Left lung (tissue), 10 donors: ENCODE measurements around the gene MLLT1. TPM values are rescaled to one million over a fixed set of nuclear protein-coding genes. Genes with fewer than 3 reads are reported as not detected.

Experiments used
- ATAC-seq: fragments of 200-7000 bp; cut with Tn5 transposase; one replicate; pipeline ENCODE4 v1.9.1; 2020; ENCODE audit warnings: moderate library complexity
- DNase-seq, 4 donors: peaks; one replicate each; pipeline ENCODE4 v3.0.0-alpha.2; 2013 to 2020
- H3K27ac ChIP-seq, 2 donors: fragments of 200-600 bp; sonication (generic) in 1 of 2; one replicate each; pipeline versions ENCODE4 v1.5.0 to v1.8.0; 2020 to 2021
- H3K27me3 ChIP-seq, 2 donors: fragments of 200-600 bp; sonication (generic) in 1 of 2; one replicate each; pipeline versions ENCODE4 v1.5.0 to v1.8.0; 2020 to 2021
- H3K36me3 ChIP-seq, 2 donors: fragments of 200-600 bp; sonication (generic) in 1 of 2; one replicate each; pipeline versions ENCODE4 v1.5.0 to v1.8.0; 2020 to 2021
- H3K4me1 ChIP-seq, 2 donors: fragments of 200-600 bp; one replicate each; pipeline ENCODE4 v1.8.0; 2021
- H3K4me3 ChIP-seq, 2 donors: fragments of 200-600 bp; sonication (generic) in 1 of 2; one replicate each; pipeline versions ENCODE4 v1.5.0 to v1.8.0; 2020 to 2021; ENCODE audit warnings: mild to moderate bottlenecking in 1 of 2
- H3K9me3 ChIP-seq, 2 donors: fragments of 200-600 bp; sonication (generic) in 1 of 2; one replicate each; pipeline versions ENCODE4 v1.5.0 to v1.8.0; 2020 to 2021
- CTCF ChIP-seq, 2 donors: fragments of 200-600 bp; sonication (generic) in 1 of 2; IDR thresholded peaks; one replicate each; pipeline versions ENCODE4 v1.5.0 to v1.8.0; 2021; ENCODE audit warnings: antibody characterized with exemption in 2 of 2
- intact Hi-C, 2 donors: fragments of 100-400 bp; cut with DNase I; formaldehyde crosslinking; loops; one replicate each; pipeline versions ENCODE4 v1.11.2 to v1.14.2; 2022
- polyA plus RNA-seq, 6 donors: library from polyadenylated mRNA; unstranded; fragments of 120-200 nt; gene quantifications; one replicate each; pipeline ENCODE4 v1.2.1, GENCODE V29; 2013; ENCODE audit not compliant: insufficient read length in 6 of 6
- total RNA-seq, 2 donors: library from RNA; stranded (reverse); fragmentation: NEBNext Ultra II Directional; extraction: Animal tissue kit (Norgen Biotek cat#: 25700); gene quantifications; one replicate each; pipeline ENCODE4 v1.2.1, GENCODE V29; 2021
- donor health status: DM: no; HTN: yes; CAD: no.
- donor health status: DM: no; HTN: no; CAD: no.

The MLLT1 gene
- total and polyA plus RNA-seq, 8 donors = 69.3 to 106 (median 81.4) TPM

GRCh38 chr19:6198896-6199239 lies 80.9 kb downstream of the MLLT1 start:
- Histone ChIP-seq H3K4me3 (peak overlapping the region; percentile 67 to 68), H3K9me3 (no peaks in the 10 kb centered on the region), H3K36me3 (no peaks in the 10 kb centered on the region), H3K27me3 (no peaks in the 10 kb centered on the region), H3K4me1 (peaks cover 8 to 16% of the 10 kb centered on the region in 2 donors), H3K27ac (peak overlapping the region in 1 of 2 donors; percentile 82)
- DNase-seq (no peak), ATAC-seq (no peak)
- TF ChIP-seq CTCF (IDR thresholded peaks at IDR 0.05) = no peak
- intact Hi-C loops = no loop called here

- Histone ChIP-seq H3K4me3 (no peak overlapping the region), H3K9me3 (peaks cover 0 to 2% of the 10 kb centered on the region in 2 donors), H3K27me3 (no peaks in the 10 kb centered on the region), H3K36me3 (no peaks in the 10 kb centered on the region), H3K4me1 (peaks cover 4 to 16% of the 10 kb centered on the region in 2 donors), H3K27ac (no peak overlapping the region)
- ATAC-seq (no peak), DNase-seq (no peak)
- intact Hi-C loops = no loop called here
- TF ChIP-seq CTCF (IDR thresholded peaks at IDR 0.05) = no peak
These were observed 83.4 kb downstream of the MLLT1 start for GRCh38 chr19:6196361-6196760.

DNA sequence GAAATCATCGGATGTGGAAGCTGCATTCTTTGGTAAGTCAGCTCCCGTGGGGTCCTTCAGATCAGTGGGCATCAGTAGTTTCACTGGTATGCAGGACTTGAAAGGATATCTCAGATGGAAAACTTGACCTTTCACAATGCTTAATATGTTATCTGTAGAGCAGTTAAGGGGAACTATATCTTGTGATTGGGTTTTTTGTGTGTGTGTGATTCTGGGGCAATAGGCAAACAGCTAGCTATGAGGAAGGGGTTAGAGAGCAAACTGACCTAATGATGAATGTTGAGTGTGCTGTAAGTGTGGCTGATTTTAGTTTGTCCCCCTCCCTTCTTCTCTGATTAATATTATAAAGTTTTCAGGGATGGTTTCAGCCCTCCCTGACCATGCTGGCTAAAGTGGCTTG lies 91.0 kb downstream of the MLLT1 start:
- Histone ChIP-seq H3K36me3 (no peaks in the 10 kb centered on the region), H3K4me1 (no peaks in the 10 kb centered on the region), H3K27ac (no peak overlapping the region), H3K9me3 (peaks cover 0 to 4% of the 10 kb centered on the region in 2 donors), H3K4me3 (no peak overlapping the region), H3K27me3 (peaks cover 0 to under 1% of the 10 kb centered on the region in 2 donors)
- TF ChIP-seq CTCF (IDR thresholded peaks at IDR 0.05) = no peak
- intact Hi-C loops = no loop called here
- no peak for DNase-seq
- ATAC-seq = no peak

- intact Hi-C loops = no loop called here
- ATAC-seq = no peak
- no peak for DNase-seq
- no peak for TF ChIP-seq CTCF (IDR thresholded peaks at IDR 0.05)
- no peaks in the 10 kb centered on the region for H3K36me3 ChIP-seq
- peaks cover 0 to 2% of the 10 kb centered on the region in 2 donors for H3K9me3 ChIP-seq
- no peak overlapping the region for H3K4me3 ChIP-seq
- H3K27ac ChIP-seq = no peak overlapping the region
- no peaks in the 10 kb centered on the region for H3K4me1 ChIP-seq
- peaks cover 0 to 15% of the 10 kb centered on the region in 2 donors for H3K27me3 ChIP-seq
These were observed 92.4 kb downstream of the MLLT1 start for GRCh38 chr19:6187374-6187773.

DNA sequence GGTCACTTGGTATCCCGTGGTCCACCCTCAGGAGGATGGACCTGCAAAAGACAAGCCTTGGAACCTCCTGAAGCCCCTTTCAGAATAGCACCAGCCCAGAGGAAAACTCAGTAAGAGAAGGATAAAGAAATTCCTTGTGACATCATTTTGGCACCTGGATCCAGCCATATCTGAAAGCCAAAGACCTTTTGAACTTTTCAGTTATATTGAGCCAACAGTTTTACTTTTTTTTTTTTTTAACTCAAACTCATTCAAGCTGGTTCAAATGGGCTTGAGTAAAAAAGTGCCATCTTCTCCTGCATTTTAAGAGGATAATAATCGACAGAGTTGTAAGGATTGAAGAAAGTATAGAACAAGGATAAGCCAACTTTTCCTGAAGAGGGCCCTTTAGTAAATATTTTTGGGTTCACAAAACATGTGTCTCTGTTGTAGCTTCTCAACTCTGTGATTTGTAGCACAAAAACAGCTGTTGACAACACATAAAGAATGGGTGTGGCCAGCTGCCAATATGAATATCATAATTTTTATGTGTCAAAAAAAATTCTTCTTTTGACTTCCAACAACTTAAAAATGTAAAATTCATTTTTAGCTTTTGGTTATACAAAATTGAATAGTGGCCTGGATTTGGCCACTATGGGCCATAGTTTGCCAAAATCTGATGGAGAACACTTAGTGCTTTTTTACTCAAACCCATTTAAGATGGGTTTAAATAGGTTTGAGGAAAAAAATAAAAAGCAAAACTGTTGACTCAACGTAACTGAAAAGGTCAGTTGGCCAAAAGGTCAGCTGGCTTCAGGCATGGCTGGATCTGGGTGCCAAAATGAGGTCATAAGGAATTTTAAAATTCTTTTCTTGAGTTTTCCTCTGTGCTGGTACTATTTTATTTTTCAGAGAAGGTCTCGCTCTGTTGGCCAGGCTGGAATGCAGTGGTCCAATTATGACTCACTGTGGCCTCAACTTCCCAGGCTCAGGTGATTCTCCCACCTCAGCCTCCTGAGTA lies 93.6 kb downstream of the MLLT1 start:
- Histone ChIP-seq H3K36me3 (no peaks in the 10 kb centered on the region), H3K4me1 (no peaks in the 10 kb centered on the region), H3K9me3 (peaks cover 0 to 2% of the 10 kb centered on the region in 2 donors), H3K27ac (no peak overlapping the region), H3K4me3 (no peak overlapping the region), H3K27me3 (peaks cover 0 to 18% of the 10 kb centered on the region in 2 donors)
- intact Hi-C loops = no loop called here
- ATAC-seq (no peak), DNase-seq (no peak)
- TF ChIP-seq CTCF (IDR thresholded peaks at IDR 0.05) = no peak
